ENCODE data around the gene NAV2.

Gene NAV2

GRCh38 chr11:19777377-19778102 lies 64.9 kb downstream of the NAV2 start:
- CTCF ChIA-PET = interaction anchor here (0.7 to 1.6 kb wide), 3 partner anchors 9 to 225 kb away, joined by 3 to 5 read pairs (median 3); no protein-coding TSS in a partner anchor
- TF ChIP-seq, protein P1, sequence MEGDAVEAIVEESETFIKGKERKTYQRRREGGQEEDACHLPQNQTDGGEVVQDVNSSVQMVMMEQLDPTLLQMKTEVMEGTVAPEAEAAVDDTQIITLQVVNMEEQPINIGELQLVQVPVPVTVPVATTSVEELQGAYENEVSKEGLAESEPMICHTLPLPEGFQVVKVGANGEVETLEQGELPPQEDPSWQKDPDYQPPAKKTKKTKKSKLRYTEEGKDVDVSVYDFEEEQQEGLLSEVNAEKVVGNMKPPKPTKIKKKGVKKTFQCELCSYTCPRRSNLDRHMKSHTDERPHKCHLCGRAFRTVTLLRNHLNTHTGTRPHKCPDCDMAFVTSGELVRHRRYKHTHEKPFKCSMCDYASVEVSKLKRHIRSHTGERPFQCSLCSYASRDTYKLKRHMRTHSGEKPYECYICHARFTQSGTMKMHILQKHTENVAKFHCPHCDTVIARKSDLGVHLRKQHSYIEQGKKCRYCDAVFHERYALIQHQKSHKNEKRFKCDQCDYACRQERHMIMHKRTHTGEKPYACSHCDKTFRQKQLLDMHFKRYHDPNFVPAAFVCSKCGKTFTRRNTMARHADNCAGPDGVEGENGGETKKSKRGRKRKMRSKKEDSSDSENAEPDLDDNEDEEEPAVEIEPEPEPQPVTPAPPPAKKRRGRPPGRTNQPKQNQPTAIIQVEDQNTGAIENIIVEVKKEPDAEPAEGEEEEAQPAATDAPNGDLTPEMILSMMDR (IDR thresholded peaks at IDR 0.05; ENCODE audit: control extremely low read depth, extremely low read depth, low read depth, missing control alignments) = no peak
- POLR2A ChIA-PET = interaction anchor here (0.6 to 0.7 kb wide), 3 partner anchors 8 to 1229 kb away, joined by 5 to 7 read pairs (median 7); no protein-coding TSS in a partner anchor
- DNase-seq (ENCODE audit: extremely low spot score) = peak; percentile 78

- CTCF ChIA-PET = interaction anchor here (1.6 to 2.6 kb wide), 3 partner anchors 14 to 46 kb away, joined by 3 to 6 read pairs (median 4); no protein-coding TSS in a partner anchor
- POLR2A ChIA-PET = no interaction called here
- DNase-seq (ENCODE audit: extremely low spot score) = no peak
- TF ChIP-seq, protein P1 (IDR thresholded peaks at IDR 0.05; ENCODE audit: control extremely low read depth, extremely low read depth, low read depth, missing control alignments) = no peak
Measured at GRCh38 chr11:19779740-19780139, 67.1 kb downstream of the NAV2 start.

GRCh38 chr11:19781351-19781750 lies 68.7 kb downstream of the NAV2 start:
- TF ChIP-seq, protein P1 (IDR thresholded peaks at IDR 0.05; ENCODE audit: control extremely low read depth, extremely low read depth, low read depth, missing control alignments) = no peak
- ChIA-PET CTCF (interaction anchor here (1.4 kb wide), 1 partner anchor 39 kb away, joined by 4 read pairs; no protein-coding TSS in a partner anchor), POLR2A (no interaction called here)
- DNase-seq (ENCODE audit: extremely low spot score) = no peak

DNA sequence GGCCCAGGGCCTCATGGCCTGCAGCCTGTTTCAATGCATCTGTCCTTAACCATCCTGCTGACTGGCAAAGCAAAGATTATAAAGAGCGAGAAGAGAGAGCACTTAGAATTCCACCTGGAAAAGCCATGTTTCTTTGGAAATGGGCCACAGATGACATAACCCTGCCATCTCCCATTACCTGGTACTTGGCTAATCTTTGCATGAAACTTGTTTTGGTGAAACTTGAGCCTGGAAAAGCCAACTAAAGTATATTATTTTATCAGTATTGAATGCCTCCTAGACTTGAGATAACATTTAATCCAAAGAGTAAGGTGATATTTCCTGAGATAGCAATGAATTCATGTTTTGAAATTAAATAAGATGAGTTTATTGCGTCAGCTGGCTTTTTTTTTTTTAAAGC lies 72.6 kb downstream of the NAV2 start:
- CTCF ChIA-PET = no interaction called here
- TF ChIP-seq, protein P1 (IDR thresholded peaks at IDR 0.05; ENCODE audit: control extremely low read depth, extremely low read depth, low read depth, missing control alignments) = no peak
- POLR2A ChIA-PET = no interaction called here
- DNase-seq (ENCODE audit: extremely low spot score) = no peak

GRCh38 chr11:19786644-19787043 lies 74.0 kb downstream of the NAV2 start:
- TF ChIP-seq, protein P1 (IDR thresholded peaks at IDR 0.05; ENCODE audit: control extremely low read depth, extremely low read depth, low read depth, missing control alignments) = no peak
- ChIA-PET CTCF (interaction anchor here (1.2 to 1.9 kb wide), 4 partner anchors 9 to 28 kb away, joined by 3 to 5 read pairs (median 5); no protein-coding TSS in a partner anchor), POLR2A (no interaction called here)
- DNase-seq (ENCODE audit: extremely low spot score) = no peak

DNA sequence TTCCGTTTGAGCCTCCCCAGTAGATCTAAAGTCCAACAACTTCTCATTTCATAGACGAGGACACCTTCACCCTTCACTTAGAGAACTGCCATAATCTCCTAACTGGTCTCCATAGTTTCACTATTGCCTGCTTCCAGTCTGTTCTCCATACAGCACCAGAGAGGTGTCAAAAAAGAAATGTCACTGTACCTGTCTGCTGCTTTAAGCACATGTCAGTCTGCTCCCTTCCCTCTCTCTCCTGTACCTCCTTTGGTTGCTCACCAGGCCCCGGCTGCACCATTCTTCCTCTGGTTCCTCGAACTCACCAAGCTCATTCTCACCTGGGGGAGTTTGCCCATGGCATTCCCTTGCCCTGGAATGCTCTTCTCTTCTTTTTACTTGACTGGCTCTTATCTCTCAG lies 75.8 kb downstream of the NAV2 start:
- CTCF ChIA-PET = interaction anchor here (1.9 kb wide), 1 partner anchor 9 kb away, joined by 5 read pairs; no protein-coding TSS in a partner anchor
- POLR2A ChIA-PET = no interaction called here
- TF ChIP-seq, protein P1 (IDR thresholded peaks at IDR 0.05; ENCODE audit: control extremely low read depth, extremely low read depth, low read depth, missing control alignments) = no peak
- no peak for DNase-seq (ENCODE audit: extremely low spot score)

All from GM10248 (cell line).